Jurkat, Clone E6-1 (cell line): ENCODE results near the gene P3H3.

Experiments used
- DNase-seq: peaks from one replicate; pipeline ENCODE4 v3.0.0-alpha.2; 2011; ENCODE audit warnings: low read depth, low spot score
- H3K4me3 ChIP-seq: 2 replicates; pipeline ENCODE4 v1.5.1; 2011; ENCODE audit warnings: mild to moderate bottlenecking, low read length, control low read depth, moderate library complexity

P3H3 gene

GRCh38 chr12:6795088-6795487 lies 33.1 kb upstream of the P3H3 start:
- DNase-seq, result no peak
- H3K4me3 ChIP-seq, result no peak overlapping the region

GRCh38 chr12:6796576-6796975 lies 31.6 kb upstream of the P3H3 start:
- DNase-seq, result no peak
- no peak overlapping the region for H3K4me3 ChIP-seq

GRCh38 chr12:6799147-6799546 lies 29.1 kb upstream of the P3H3 start:
- H3K4me3 ChIP-seq, result no peak overlapping the region
- DNase-seq, result no peak

GRCh38 chr12:6807170-6807569 lies 21.0 kb upstream of the P3H3 start:
- DNase-seq, result no peak
- no peak overlapping the region for H3K4me3 ChIP-seq

GRCh38 chr12:6809056-6809455 lies 19.2 kb upstream of the P3H3 start:
- H3K4me3 ChIP-seq, result no peak overlapping the region
- DNase-seq, result no peak

GRCh38 chr12:6810758-6811157 lies 17.4 kb upstream of the P3H3 start:
- no peak overlapping the region for H3K4me3 ChIP-seq
- DNase-seq, result no peak

- H3K4me3 ChIP-seq, result no peak overlapping the region
- DNase-seq, result no peak
Measured at GRCh38 chr12:6813363-6813762, 14.8 kb upstream of the P3H3 start.

GRCh38 chr12:6816598-6816997 lies 11.6 kb upstream of the P3H3 start:
- no peak overlapping the region for H3K4me3 ChIP-seq
- no peak for DNase-seq

- H3K4me3 ChIP-seq, result no peak overlapping the region
- DNase-seq, result no peak
Measured at GRCh38 chr12:6817098-6817497, 11.1 kb upstream of the P3H3 start.

- no peak for DNase-seq
- H3K4me3 ChIP-seq, result no peak overlapping the region
Measured at GRCh38 chr12:6817662-6818157, 10.5 kb upstream of the P3H3 start.

GRCh38 chr12:6818222-6818621 lies 10.0 kb upstream of the P3H3 start:
- no peak overlapping the region for H3K4me3 ChIP-seq

GRCh38 chr12:6818645-6819044 lies 9.6 kb upstream of the P3H3 start:
- no peak overlapping the region for H3K4me3 ChIP-seq
- DNase-seq, result no peak

More at GRCh38 chr12:6818222-6818621, 10.0 kb upstream of the P3H3 start:
- no peak for DNase-seq

GRCh38 chr12:6819106-6820030 lies 8.8 kb upstream of the P3H3 start:
- no peak for DNase-seq
- no peak overlapping the region for H3K4me3 ChIP-seq

- no peak overlapping the region for H3K4me3 ChIP-seq
- no peak for DNase-seq
Measured at GRCh38 chr12:6820166-6820565, 8.0 kb upstream of the P3H3 start.

- peak within 1 kb of the TSS; percentile 42 for H3K4me3 ChIP-seq
- DNase-seq, result no peak
Measured at GRCh38 chr12:6821591-6822425, 6.4 kb upstream of the P3H3 start, which contains the start of gene GPR162. Gene GPR162, plus strand, starts transcription at chr12:6821821. Its CDS starts 2,078 bp downstream, at chr12:6823899.

GRCh38 chr12:6822426-6823135 lies 5.6 kb upstream of the P3H3 start:
- H3K4me3 ChIP-seq, result no peak overlapping the region
- no peak for DNase-seq

- no peak overlapping the region for H3K4me3 ChIP-seq
- no peak for DNase-seq
Measured at GRCh38 chr12:6823182-6824084, 4.8 kb upstream of the P3H3 start.

GRCh38 chr12:6824085-6824775 lies 4.0 kb upstream of the P3H3 start:
- DNase-seq, result no peak
- H3K4me3 ChIP-seq, result no peak overlapping the region
